SH-SY5Y (cell line): Measurements from ENCODE around the gene CTSH.

Experiments
- GATA2 ChIP-seq: IDR thresholded peaks from 2 replicates; pipeline ENCODE4 v1.6.1; 2011; ENCODE audit warnings: mild to moderate bottlenecking, low read depth, low read length
- GATA3 ChIP-seq: IDR thresholded peaks from 2 replicates; pipeline ENCODE4 v1.6.1; 2011; ENCODE audit warnings: low read depth, mild to moderate bottlenecking, low read length, moderate library complexity

DNA sequence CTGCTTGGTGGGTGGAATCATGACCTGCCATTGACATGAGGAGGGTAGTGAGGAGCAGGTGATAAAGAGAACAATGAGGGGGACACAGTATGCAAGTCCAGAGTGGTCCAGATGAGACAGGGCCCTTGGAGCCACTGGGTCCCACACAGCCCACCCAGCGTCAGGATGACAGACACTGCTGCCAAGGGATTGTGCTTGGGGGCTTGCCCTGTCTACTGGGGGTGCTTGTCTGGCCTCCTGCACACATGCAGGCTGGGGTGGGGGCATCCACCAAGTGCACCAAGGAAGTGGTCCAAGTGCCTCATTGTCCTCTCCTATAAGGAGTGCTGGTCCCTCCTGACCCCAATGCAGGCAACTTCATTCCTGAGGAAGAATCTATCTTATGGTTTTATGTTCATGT is 39.2 kb upstream of the CTSH start:
- TF ChIP-seq GATA3 (no peak), GATA2 (no peak)
